Adrenal gland (tissue), 12 donors: Measurements from ENCODE around the gene SSBP2. TPM values are rescaled to one million over a fixed set of nuclear protein-coding genes. Genes with fewer than 3 reads are reported as not detected.

Experiments used
- DNase-seq, 7 donors: peaks; one replicate each; pipeline ENCODE4 v3.0.0-alpha.2; 2019 to 2020
- H3K27ac ChIP-seq, 5 donors: fragments of 200-600 bp; sonication (generic) in 4 of 5; 1 replicate in 3 of 5; 2 replicates in 2 of 5; pipeline versions ENCODE4 v1.5.1 to v1.8.0; 2016 to 2020; ENCODE audit warnings: mild to moderate bottlenecking in 1 of 5
- H3K27me3 ChIP-seq: fragments of 200-600 bp; 2 replicates; pipeline ENCODE4 v1.8.0; 2021
- H3K36me3 ChIP-seq, 2 donors: fragments of 200-600 bp; replicated peaks in 1 of 2; 1 replicate in 1 of 2; 2 replicates in 1 of 2; pipeline versions ENCODE4 v1.5.1 to v1.8.0; 2018 to 2022
- H3K4me1 ChIP-seq, 2 donors: fragments of 200-600 bp; replicated peaks in 1 of 2; 1 replicate in 1 of 2; 2 replicates in 1 of 2; pipeline versions ENCODE4 v1.5.1 to v1.8.0; 2018 to 2021
- H3K4me3 ChIP-seq, 4 donors: fragments of 200-600 bp; sonication (generic) in 3 of 4; one replicate each; pipeline ENCODE4 v1.5.1; 2016 to 2018
- H3K9me3 ChIP-seq, 3 donors: fragments of 200-600 bp; sonication (generic) in 1 of 3; replicated peaks in 1 of 3; 1 replicate in 2 of 3; 2 replicates in 1 of 3; pipeline versions ENCODE4 v1.5.1 to v1.8.0; 2016 to 2021
- POLR2A ChIP-seq, 2 donors: fragments of 450-650 bp; IDR thresholded peaks; one replicate each; pipeline ENCODE4 v1.6.1; 2017; ENCODE audit warnings: antibody characterized with exemption in 2 of 2, mild to moderate bottlenecking in 2 of 2, moderate library complexity in 1 of 2
- WGBS, 4 donors: extraction: QIAGEN DNeasy Blood & Tissue Kit in 2 of 4; methylation state at CpG; one replicate each; pipeline versions ENCODE4 v1.1.5 to v1.1.7; 2013 to 2017; 5-methylcytosine and 5-hydroxymethylcytosine counted together
- intact Hi-C, 2 donors: fragments of 100-400 bp; cut with DNase I; formaldehyde crosslinking; loops; one replicate each; pipeline versions ENCODE4 v1.14.1 to v1.15.0; 2022 to 2023
- polyA plus RNA-seq, 3 donors: library from polyadenylated mRNA; stranded (reverse); fragments of 200-250 nt in 2 of 3; fragments of 350-450 nt in 1 of 3; fragmentation: Illumina TruSeq in 1 of 3; extraction: RNeasy Lipid Tissue Mini Kit (QIAGEN cat#74804) in 1 of 3; gene quantifications; one replicate each; pipeline ENCODE4 v1.2.3, GENCODE V29; 2013 to 2014
- total RNA-seq, 9 donors: library from RNA; depleted of rRNA in 4 of 9; stranded (reverse); fragments of >200 nt in 4 of 9; fragments of 120-200 nt in 1 of 9; fragmentation: NEBNext Ultra II Directional in 1 of 9; extraction: Animal tissue kit (Norgen Biotek cat#: 25700) in 1 of 9; gene quantifications; one replicate each; pipeline versions ENCODE4 v1.1.0 to v1.2.4, GENCODE V29; 2013 to 2023
- TF ChIP-seq, protein P1 (sequence below), 6 experiments: fragments of 450-650 bp in 4 of 6; fragments of 200-600 bp in 2 of 6; sonication (generic) in 1 of 6; IDR thresholded peaks; 1 replicate in 5 of 6; 2 replicates in 1 of 6; pipeline versions ENCODE4 v1.5.1 to v1.8.0; 2016 to 2021; ENCODE audit warnings: antibody characterized with exemption in 6 of 6, mild to moderate bottlenecking in 2 of 6, moderate library complexity in 1 of 6
- donor health status: healthy with polysubstance abuse.
- donor health status: Bipolar disorder and iron deficiency.
- donor health status: DM: yes; HTN: yes; CAD: no.
- donor health status: DM: no; HTN: no; CAD: no.
- donor health status: DM: no; HTN: no; CAD: no.
- donor health status: DM: yes; HTN: yes; CAD: no.

The SSBP2 gene
- total and polyA plus RNA-seq, 12 donors = 16.2 to 424 (median 25.4) TPM

DNA sequence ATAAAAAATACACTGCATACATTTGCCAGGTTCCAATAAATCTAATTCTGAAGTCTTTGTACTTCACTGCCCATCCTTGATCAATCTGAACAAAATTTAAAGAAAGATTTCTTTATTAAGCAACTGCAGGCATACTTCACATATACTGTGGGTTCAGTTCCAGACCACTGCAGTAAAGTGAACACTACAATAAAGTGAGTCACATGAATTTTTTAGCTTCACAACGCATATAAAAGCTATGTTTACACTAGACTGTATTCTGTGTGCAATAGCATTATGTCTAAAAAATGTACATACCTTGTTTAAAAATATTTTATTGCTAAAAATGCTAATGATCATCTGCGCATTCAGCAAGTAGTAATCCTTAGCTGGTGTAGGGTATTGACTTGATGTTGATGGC is 52.1 kb downstream of the SSBP2 start:
- peaks cover 0 to 5% (median 0%) of the 10 kb centered on the region in 3 donors for H3K9me3 ChIP-seq
- 93 to 100% (median 96%) methylated on average over 2 of the region's 2 CpGs for WGBS, 4 donors
- intact Hi-C loops = no loop called here
- H3K27me3 ChIP-seq = no peaks in the 10 kb centered on the region
- H3K4me3 ChIP-seq = no peak overlapping the region
- DNase-seq = no peak
- no peaks in the 10 kb centered on the region for H3K36me3 ChIP-seq
- TF ChIP-seq POLR2A (IDR thresholded peaks at IDR 0.05) = no peak
- TF ChIP-seq, protein P1, sequence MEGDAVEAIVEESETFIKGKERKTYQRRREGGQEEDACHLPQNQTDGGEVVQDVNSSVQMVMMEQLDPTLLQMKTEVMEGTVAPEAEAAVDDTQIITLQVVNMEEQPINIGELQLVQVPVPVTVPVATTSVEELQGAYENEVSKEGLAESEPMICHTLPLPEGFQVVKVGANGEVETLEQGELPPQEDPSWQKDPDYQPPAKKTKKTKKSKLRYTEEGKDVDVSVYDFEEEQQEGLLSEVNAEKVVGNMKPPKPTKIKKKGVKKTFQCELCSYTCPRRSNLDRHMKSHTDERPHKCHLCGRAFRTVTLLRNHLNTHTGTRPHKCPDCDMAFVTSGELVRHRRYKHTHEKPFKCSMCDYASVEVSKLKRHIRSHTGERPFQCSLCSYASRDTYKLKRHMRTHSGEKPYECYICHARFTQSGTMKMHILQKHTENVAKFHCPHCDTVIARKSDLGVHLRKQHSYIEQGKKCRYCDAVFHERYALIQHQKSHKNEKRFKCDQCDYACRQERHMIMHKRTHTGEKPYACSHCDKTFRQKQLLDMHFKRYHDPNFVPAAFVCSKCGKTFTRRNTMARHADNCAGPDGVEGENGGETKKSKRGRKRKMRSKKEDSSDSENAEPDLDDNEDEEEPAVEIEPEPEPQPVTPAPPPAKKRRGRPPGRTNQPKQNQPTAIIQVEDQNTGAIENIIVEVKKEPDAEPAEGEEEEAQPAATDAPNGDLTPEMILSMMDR (IDR thresholded peaks at IDR 0.05) = no peak
- H3K4me1 ChIP-seq = no peaks in the 10 kb centered on the region
- H3K27ac ChIP-seq = no peak overlapping the region

DNA sequence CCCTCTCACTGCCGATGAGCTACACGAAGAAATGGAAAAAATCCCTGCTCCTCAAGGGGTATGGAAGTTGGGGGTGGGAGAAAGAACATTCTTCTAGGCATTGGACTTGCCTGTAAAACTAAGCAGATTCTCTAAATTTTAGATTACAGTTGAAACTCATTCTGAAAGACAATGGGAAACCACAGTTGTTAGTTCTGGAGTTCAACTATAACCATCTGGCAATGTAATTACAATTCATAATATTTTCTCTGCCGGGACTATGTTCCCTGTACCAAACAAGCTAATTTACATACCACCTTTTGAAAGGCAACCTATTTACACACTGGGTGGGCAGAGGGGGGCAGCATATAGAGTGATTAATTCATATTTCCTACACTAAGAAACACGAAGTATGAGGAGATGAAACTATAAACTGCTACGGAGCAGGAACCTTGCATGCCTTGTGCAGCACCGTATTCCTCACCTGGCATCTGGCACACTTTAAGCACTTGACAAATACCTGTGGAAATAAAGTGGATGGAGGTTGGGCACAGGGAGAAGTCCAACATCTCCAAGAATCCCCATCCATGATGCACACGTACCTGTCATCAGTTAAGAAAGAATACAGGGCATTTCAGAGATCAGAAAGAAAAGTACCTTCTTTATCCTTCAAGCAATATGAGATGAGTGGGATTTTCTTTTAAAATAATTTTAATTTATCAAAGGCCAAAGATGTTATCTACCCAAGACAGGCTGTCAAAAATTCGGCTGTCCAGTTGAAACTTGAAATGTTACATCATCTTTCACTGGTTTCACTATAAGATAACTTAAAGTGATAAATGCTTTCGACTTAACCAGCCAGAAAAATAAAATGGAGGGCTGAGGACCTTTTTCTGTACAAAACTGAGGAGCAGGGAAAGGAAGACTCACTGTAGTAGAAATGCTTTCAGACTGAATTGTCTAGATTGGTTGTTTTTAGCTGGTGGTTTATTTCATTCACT is 54.2 kb downstream of the SSBP2 start:
- Histone ChIP-seq H3K27ac (no peak overlapping the region), H3K27me3 (no peaks in the 10 kb centered on the region), H3K4me3 (no peak overlapping the region), H3K36me3 (no peaks in the 10 kb centered on the region), H3K9me3 (peaks cover 0 to 5% (median 0%) of the 10 kb centered on the region in 3 donors), H3K4me1 (no peaks in the 10 kb centered on the region)
- 82 to 85% (median 84%) methylated on average over 9 of the region's 9 CpGs for WGBS, 4 donors
- intact Hi-C loops = no loop called here
- TF ChIP-seq, protein P1 (IDR thresholded peaks at IDR 0.05) = no peak
- TF ChIP-seq POLR2A (IDR thresholded peaks at IDR 0.05) = no peak
- DNase-seq = no peak

DNA sequence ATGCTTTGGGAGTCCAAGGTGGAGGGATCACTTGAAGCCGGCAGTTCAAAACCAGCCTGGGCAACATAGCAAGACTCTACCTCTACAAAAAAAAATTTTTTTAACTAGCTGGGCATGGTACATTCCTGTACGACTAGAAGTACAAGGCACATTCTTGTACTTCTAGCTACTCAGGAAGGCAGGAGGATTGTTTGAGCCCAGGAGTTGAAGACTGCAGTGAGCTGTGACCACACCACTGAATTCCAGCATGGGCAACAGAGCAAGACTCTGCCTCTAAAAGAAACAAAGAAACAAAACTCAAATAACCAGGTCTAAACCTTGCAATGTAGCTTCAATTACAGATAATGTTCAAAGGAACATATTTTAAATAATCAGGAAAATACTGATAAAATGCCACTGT is 56.2 kb downstream of the SSBP2 start:
- TF ChIP-seq POLR2A (IDR thresholded peaks at IDR 0.05) = no peak
- TF ChIP-seq, protein P1 (IDR thresholded peaks at IDR 0.05) = no peak
- Histone ChIP-seq H3K27ac (no peak overlapping the region), H3K4me3 (no peak overlapping the region), H3K4me1 (no peaks in the 10 kb centered on the region), H3K36me3 (no peaks in the 10 kb centered on the region), H3K9me3 (peaks cover 0 to 5% (median 0%) of the 10 kb centered on the region in 3 donors), H3K27me3 (no peaks in the 10 kb centered on the region)
- DNase-seq = no peak
- WGBS, 4 donors = 82 to 93% (median 90%) methylated on average over 2 of the region's 2 CpGs
- intact Hi-C loops = no loop called here

DNA sequence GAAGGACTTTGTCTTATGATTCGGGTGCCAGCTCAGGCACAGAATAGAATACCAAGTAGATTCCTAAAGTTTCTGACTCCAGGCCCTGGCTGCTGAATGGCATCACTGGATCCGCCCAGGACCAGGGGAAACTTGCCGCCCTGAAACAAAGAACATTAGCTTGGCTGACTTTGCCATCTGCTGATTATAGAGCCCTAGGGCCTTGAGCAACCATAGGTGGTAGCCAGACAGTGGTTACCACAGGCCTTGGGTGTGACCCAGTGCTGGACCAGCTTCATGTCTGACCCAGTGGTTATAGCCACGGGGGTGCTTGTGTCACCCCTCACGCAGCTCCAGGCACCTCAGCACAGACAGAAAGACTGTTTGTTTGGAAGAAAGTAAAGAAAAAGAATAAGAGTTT is 62.7 kb downstream of the SSBP2 start:
- Histone ChIP-seq H3K36me3 (no peaks in the 10 kb centered on the region), H3K27me3 (no peaks in the 10 kb centered on the region), H3K27ac (no peak overlapping the region), H3K9me3 (peaks cover 0 to 10% (median 0%) of the 10 kb centered on the region in 3 donors), H3K4me3 (no peak overlapping the region), H3K4me1 (no peaks in the 10 kb centered on the region)
- no peak for DNase-seq
- intact Hi-C loops = no loop called here
- WGBS, 4 donors = 84 to 96% (median 94%) methylated on average over 2 to 5 of the region's 5 CpGs
- TF ChIP-seq POLR2A (IDR thresholded peaks at IDR 0.05) = no peak
- TF ChIP-seq, protein P1 (IDR thresholded peaks at IDR 0.05) = no peak
